NCI-H128 (cell line): Measurements from ENCODE around the gene CSDE1.
"Not testable (repeated sequence)": the region's sequence is repeated elsewhere in the genome, so short reads cannot be mapped to it uniquely, and the experiment has no call there.

Experiments used
- DNase-seq: peaks from one replicate; lab custom pipeline; 2025; ENCODE audit not compliant: unreplicated experiment; lab: John Stamatoyannopoulos, UW

CSDE1 gene

DNA sequence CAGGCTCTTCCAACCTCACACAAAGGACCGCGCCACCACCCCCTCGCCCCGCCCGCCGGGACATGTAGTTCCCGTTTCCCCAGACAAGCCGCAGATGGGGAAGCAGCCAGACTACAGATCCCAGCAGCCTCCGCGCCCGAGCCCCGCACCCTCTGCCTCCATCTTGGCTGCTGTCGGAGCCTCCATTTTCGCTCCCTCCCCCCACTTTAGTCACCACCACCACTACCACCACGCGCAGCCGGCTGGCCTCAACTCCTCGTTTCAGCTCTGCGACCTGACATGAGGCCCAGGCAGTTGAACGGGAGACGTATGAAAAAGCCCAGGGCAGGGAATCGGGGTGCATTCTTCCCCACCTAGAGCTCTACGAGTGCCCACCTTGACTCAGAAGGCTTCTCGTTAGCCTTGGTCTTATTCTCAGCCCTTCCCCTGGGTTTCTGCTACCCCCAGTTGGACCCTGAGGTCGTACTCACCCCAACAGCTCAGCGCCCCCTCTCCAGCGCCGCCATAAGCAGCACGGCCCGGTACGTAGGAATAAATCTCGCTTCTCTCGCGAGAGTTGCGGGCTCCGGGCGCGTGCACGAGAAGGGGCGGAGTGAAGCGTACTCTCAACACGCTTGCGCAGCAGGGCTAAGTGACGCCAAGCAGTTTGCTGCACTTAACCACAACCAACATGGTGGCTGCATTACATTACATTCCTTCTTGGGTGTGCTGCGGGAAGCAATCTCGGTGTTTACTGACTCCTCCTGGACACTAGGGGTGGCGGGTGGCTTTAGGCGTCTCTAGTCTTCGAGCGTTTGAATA is at the start of gene CSDE1:
CSDE1 (minus strand) TSS at position 530 of the 801 bp plus-strand sequence. CDS start 18,094 bp downstream, outside the sequence.
- peak; percentile 97 for DNase-seq

DNA sequence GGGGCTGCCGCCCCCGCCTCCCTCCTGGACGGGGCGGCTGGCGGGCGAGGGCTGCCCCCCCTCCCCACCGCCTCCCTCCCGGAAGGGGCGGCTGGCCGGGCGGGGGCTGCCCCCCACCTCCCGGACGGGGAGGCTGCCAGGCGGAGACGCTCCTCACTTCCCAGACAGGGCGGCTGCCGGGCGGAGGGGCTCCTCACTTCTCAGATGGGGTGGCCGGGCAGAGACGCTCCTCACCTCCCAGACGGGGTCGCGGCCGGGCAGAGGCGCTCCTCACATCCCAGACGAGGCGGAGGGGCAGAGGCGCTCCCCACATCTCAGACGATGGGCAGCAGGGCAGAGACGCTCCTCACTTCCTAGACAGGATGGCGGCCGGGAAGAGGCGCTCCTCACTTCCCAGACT is 46.7 kb upstream of the CSDE1 start:
- not testable (repeated sequence) for DNase-seq

DNA sequence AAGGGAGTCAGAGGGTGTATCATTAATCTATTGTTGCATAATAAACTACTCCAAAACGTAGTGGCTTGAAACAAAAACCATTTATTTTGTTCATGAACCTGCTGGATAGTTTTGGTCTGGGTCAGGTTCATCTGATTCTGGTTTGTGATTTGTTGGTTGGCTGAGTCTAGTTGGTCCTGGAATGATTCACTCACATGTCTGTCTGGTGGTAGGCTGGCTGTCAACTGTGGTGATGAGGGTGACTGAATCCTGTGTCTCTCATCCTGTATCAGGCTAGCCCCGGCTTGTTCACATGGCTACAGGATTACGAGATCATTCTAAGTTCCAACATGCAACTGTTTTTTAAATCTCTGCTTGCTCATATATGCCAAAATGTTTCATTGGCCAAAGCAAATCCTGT is 45.2 kb upstream of the CSDE1 start:
- DNase-seq, result no peak

DNA sequence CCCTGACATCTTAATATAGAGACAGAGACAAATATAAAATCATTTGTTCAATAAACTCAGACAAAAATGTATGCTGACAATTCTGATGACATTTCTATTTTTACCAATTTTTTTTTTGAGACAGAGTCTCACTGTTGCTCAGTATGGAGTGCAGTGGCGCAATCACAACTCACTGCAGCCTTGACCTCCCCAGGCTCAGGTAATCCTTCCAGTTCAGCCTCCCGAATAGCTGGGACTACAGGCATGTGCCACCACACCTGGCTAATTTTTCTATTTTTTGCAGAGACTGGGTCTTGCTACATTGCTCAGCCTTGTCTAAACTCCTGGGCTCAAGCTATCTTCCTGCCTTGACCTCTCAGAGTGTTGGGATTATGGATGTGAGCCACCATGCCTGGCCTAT is 36.3 kb upstream of the CSDE1 start:
- no peak for DNase-seq

DNA sequence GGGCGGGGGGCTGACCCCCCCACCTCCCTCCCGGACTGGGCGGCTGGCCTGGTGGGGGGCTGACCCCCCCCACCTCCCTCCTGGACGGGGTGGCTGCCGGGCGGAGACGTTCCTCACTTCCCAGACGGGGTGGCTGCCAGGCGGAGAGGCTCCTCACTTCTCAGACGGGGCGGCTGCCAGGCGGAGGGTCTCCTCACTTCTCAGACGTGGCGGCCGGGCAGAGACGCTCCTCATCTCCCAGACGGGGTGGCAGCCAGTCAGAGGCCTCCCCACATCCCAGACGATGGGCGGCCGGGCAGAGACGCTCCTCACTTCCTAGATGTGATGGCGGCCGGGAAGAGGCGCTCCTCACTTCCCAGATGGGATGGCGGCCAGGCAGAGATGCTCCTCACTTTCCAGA is 32.8 kb upstream of the CSDE1 start:
- DNase-seq, result not testable (repeated sequence)

DNA sequence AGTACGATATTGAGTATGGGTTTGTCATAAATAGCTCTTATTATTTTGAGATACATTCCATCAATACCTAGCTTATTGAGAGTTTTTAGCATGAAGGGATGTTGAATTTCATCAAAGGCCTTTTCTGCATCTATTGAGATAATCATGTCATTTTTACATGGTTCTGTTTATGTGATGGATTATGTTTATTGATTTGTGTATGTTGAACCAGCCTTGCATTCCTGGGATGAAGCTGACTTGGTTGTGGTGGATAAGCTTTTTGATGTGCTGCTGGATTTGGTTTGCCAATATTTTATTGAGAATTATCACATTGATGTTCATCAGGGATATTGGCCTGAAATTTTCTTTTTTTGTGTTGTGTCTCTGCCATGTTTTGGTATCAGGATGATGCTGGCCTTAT is 28.7 kb upstream of the CSDE1 start:
- DNase-seq, result not testable (repeated sequence)

DNA sequence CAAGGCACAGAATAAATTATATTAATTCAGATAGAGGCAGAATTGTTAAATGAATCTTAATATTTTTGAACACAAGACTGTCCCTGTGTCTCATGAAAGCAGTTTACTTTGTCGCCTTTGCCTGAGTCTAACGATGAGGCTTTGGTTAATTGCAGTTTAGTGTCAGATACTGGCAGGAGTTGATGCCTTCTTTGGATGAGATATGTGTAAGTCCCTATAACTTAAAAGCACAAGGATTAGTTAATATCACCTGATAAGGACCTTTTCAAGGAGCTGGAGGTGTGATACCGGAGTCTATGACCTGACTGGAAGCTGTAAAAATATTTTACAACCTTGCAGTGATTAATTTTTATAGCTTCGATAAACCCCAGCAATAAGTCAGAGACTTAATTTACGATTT is 24.7 kb upstream of the CSDE1 start:
- DNase-seq, result no peak

DNA sequence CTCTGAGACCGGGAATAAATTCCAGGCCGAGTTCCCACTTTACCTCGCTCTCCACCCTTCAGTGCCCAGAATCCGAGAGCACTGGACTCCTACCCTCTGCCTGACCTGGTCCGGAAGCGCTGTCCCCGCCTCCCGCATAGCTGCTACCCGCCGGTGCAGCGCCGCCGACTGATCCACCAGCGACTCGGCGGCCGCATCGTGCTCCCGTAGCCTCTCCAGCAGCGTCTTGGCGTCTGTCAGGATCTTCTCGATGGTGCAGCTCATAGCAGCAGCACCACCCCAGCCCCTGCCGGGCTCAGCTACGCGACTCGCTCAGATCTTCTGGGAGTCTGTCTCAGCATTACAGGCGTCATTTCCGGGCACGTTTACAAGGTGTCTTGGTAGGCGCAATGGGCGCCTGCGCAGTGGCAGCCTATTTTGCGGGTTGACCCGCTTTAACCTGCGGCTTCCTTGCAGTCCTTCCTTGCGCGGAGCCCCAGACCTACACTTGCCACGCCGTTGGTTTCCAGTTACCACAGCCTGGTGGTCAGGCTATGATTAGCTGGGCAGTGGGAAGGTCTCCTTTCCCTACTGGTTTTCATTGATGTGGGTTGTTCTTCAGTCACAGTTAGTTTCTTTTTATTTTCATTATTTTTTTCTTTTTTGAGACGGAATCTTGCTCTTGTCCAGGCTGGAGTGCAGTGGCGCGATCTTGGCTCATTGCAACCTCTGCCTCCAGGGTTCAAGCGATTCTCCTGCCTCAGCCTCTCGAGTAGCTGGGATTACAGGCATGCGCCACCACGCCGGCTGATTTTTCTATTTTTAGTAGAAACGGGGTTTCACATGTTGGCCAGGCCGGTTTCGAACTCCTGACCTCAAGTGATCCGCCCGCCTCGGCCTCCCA is 22.8 kb upstream of the CSDE1 start, which contains the start of gene SIKE1:
SIKE1 (minus strand) TSS at position 342 of the 883 bp plus-strand sequence; CDS start at position 264, 78 bp downstream.
- DNase-seq, result peak; percentile 88

DNA sequence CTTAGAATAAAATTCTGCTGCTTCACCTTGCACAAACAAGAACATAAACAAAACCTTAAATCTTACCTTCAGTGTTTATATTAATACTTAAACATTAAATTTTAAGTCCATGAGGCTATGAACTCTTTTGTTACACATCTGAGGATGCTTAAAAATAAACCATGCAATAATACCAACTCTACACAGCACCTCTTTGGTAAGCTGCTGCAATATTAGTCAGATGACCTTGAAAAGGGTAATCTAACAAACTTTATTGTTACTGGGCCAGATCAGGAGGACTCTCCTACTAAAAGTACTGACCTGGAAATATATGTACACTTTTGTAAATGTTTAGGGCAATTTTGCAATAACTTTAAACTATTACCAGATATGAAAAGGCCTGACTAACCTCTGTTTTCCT is 21.9 kb upstream of the CSDE1 start:
- no peak for DNase-seq

DNA sequence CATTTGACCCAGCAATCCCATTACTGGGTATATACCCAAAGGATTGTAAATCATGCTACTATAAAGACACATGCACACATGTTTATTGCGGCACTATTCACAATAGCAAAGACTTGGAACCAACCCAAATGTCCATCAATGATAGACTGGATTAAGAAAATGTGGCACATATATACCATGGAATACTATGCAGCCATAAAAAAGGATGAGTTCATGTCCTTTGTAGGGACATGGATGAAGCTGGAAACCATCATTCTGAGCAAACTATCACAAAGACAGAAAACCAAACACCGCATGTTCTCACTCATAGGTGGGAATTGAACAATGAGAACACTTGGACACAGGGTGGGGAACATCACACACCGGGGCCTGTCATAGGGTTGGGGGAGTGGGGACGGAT is 18.9 kb upstream of the CSDE1 start:
- not testable (repeated sequence) for DNase-seq

DNA sequence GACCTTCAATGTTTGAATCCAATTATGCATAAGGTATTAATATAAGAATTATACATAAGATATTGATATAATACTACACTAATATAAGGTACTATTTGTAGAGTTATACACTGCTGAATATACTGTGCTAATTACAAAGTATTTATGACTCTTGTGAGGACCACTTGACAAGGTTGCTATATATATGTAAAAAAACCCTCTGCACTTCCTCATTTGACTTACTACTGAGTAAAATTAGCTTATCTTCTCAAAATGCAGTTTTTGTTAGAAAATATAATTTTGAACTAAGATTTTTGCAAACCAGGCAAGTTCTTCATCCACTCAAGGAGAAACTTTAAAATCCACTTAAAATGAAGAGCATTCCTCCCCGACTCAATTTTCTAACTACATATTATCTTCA is 14.2 kb upstream of the CSDE1 start:
- no peak for DNase-seq

DNA sequence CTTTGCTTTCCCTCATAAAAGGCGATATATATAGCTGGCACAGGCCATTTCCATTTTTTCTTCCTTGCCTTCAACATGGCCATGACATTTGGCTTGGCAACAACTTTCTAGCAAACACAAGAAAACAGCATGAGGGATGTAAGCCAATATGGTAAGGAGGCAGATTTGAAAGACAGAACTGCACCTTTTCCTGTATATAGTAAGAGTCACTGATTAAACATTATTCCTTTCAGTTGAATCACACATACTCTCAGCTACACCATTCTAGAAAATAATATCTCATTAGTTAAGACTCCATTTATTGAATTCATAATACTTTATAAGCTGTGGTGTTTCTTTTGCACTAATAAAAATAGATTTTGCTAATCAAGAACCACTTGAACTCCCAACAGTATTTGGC is 13.2 kb upstream of the CSDE1 start:
- DNase-seq, result no peak

DNA sequence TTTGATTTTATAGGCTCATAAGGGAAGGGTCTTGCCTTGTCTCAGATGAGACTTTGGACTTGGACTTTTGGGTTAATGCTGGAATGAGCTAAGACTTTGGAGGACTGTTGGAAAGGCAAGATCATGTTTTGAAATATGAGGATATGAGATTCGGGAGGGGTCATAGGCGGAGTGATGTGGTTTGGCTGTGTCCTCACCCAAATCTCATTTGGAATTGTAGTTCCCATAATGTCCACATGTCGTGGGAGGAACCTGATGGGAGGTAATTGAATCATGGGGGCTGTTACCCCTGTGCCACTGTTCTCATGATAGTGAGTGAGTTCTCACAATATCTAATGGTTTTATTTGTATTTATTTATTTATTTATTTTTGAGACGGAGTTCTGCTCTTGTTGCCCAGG is 6.9 kb upstream of the CSDE1 start:
- no peak for DNase-seq

DNA sequence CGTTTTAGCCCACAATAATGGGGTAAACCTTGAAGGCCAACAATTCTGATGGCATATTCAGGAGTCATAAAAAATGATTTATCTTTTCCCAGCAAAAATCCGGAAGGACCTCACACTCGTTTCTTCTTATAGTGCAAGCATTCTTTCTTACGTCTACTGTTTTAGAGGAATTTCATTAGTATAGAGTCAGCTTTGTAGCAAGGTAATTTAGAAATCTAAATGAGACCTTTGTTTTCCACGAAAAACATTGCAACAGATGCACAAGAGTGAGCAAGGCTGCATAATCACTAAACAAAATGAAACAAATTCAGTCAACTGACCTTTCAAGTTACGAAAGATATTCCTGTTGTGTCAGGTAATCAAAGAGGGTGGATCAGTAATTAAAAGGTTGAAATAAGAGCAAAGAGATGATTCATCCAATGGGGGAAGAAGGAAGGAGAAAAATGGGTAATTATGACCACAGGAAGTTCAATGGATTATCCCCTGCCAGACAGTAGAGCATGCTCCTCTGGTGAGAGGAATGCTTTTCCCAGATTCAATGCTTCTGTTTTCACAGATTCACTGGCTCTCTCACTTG is 560 bp upstream of the CSDE1 start:
- no peak for DNase-seq

DNA sequence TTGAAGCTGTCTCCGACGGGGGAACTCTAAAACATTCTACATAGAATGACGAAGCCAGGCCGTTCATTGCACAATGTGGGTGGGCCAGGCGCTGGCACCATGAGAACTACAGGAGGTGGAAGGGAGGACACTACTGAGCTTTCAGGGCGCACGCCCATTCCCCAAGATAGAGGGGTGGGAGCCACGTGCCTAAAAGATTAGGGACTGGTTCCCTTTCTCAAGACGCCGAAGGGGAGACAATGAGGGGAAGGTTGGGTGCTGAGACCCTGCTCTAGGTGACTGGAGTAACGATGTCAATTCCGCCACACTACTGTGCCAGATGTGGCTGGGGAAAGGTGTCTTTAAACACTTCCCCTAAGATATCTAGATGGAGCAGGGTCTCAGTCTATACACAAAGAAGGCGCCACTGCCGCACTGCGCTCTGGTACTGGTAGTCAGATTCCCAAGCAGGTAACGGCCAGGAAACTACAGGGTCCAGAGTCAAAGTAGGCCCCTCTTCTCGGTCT is 782 bp downstream of the CSDE1 start:
- no peak for DNase-seq

DNA sequence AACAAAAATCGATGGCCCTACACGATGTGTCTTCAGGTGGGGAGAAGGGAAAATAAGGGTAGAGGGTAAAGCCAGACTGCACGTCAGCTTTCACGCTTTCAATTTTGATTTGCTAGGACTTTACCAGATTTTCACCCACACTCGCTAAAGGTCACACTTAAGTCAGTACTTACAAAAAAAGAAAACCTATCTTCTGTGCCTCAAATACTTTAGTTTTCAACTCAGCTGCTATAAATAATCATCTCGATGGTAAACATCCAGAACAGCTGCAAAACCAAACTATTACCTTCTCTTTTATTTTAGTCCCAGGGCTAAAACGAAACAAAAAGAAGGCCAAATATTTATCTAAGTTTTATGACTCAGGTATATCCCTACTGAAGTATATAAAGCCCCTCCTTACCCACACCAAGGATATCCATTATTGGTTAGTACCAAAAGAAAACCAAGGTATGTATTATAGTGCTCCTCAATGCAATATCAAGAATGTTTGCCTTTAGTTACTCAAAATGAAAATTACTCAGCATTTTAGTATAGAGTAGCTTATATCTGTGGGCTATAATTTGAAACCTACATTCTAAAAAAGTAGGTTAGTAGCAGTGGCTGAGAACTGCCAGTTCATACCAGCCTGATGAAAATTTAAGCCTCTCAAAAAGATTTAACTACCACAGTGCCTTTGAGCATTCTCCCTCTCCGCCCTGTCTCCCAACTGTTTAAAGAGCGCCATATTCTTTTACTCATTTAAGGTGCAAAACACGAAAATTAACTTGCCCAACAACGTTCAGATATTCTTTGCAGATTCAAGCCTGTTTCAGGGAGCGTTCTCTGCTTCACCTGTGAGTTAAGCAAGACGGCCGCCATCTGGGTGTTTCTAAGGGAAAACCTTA is 1.5 kb downstream of the CSDE1 start:
- DNase-seq, result no peak

DNA sequence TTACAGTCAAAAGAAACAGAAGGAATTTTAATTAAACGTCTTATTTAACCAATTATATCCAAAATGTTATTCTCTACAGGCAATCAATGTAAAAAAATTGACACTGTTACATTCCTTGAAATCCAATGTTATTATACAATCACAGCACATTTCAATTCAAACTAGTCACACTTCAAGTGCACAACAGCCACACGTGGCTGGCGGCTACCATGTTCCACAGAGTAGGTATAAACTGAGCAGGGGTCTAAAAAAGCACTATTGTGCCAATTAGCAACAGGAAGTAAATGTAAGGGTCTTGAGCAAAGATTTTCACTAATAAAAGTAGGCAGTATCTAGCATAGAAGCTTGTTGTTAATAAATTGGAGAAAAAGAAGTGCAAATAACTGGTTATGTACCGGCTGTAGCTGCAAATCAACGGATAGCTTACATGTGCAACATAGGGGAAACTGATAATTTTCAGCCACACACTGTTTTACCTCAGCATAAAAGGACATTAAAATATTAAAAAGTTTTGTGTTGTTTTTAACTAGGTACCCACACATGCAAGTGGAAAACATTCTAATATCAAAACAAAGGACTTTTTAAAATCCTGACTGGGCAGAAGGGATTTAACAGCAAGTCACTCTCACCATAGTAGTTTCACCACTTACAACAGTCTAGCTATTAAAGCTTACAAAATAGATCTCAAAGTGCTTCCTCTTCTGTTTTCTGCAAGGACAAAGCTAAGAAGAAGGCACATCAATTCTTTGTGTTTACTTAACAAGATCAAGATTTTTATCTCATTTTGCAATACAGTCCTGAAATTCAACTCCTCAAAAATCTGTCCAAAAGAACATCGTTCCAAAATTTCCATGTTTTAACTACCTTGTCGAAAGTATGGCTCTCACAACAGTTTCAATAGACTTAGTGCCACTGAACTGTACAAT is 2.5 kb downstream of the CSDE1 start:
- DNase-seq, result no peak

DNA sequence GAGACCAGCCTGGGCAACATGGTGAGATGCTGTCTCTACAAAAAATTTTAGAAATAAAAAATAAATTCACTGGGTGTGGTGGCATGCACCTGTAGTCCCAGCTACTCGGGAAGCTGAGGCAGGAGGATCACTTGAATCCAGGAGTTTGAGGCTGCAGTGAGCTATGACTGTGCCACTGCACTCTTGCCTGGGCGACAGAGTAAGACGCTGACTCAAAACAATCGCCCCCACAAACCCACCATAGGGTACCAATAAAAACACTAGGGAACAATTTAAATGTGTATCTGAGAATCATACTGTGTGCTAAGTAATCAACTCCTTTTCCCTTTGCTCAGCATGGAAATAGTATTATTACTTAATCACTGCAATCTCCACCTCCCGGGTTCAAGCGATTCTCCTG is 4.1 kb downstream of the CSDE1 start:
- not testable (repeated sequence) for DNase-seq

DNA sequence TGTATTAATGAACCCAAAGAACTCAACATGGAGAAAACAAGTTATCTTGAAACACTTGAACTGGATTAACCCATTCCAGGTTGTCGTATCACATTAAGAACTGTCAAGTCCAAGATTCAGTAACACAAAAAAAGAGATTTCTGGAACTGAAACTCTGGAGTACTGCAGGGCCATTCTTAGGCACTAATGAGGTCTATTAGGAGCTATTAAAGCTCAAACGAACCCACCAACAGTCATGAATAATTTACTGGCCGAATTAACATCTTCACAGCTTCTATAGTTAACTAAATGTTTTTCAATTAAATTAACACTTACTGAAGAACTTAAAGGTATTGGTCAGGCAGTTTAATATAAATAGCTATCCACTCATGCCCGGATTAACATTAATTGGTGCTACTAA is 4.6 kb downstream of the CSDE1 start:
- DNase-seq, result no peak
